ENCODE measurements around the gene TMEM150C.

The TMEM150C gene

DNA sequence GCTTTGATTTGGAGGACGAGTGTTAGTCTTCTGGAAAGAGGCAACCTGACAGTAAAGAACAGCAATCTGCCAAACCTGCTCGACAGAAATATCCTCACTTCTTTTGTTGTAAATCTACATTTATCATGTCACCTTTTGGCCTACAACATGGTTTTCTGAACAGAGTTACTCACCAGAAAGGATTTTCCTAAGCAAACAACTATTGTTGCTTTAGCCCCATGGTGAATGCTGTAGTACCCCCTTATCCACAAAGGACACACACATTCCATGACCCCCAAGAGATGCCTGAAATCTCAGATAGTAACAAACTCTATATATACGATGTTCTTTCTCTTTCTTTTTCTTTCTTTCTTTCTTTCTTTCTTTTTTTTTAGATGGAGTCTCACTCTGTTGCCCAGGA, 42.7 kb downstream of the TMEM150C start:
- in situ Hi-C loops (cut with MboI; ENCODE audit: low sequenced_read_pairs) = no loop called here

DNA sequence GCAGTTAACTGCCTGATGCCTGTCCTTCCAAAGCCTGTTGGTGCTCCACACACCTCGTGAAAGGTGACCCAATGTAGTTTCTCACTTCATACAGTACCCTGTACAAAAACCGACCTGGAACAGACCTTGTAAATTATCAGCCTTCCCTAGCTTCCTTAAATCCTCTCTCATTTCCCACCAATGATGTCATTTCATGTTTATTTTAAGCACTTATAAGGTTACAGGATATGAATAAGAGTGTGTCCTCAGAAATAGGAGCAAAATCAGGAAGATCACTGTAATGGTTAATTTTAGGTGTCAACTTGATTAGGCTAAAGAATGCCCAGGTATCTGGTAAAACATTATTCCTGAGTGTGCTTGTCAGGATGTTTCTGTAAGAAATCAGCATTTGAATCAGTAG, 44.7 kb downstream of the TMEM150C start:
- in situ Hi-C loops (cut with MboI; ENCODE audit: low sequenced_read_pairs) = no loop called here

DNA sequence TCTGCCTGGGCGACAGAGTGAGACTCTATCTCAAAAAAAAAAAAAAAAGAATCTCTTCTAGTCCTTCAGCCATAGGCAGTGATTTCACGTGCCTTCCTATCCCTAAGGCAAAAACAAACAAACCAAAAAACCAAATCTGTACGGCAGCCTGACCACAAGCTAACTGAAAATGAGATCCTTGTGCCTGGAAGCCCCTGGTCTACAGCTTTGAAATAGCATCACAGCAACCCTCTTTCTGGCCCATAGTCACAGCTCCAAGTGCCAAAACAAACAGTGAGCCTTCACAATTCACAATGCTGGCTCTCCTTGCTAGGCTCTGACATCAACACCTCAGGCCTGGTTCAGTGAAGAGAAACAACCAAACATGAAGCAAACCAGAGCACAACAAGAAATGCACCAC, 46.1 kb downstream of the TMEM150C start:
- in situ Hi-C loops (cut with MboI; ENCODE audit: low sequenced_read_pairs) = no loop called here

DNA sequence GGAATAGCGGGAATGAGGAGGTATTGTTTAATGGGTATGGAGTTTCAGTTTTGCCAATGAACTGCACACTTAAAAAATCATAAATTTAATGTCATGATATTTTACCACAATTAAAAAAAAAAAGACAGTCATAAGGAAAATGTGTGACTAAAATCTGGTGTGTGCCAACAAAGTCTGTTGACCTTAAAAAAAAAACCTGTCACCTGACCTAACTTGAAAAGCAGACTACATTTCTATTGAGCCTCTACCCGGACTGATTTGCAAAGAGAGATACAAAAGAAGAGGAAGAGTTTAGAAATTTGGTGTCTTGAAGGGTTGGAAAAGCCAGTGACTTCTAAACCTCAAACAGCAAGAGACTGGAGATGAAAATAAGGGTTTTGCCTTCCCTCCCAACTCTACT, 48.4 kb downstream of the TMEM150C start:
- in situ Hi-C loops (cut with MboI; ENCODE audit: low sequenced_read_pairs) = no loop called here

DNA sequence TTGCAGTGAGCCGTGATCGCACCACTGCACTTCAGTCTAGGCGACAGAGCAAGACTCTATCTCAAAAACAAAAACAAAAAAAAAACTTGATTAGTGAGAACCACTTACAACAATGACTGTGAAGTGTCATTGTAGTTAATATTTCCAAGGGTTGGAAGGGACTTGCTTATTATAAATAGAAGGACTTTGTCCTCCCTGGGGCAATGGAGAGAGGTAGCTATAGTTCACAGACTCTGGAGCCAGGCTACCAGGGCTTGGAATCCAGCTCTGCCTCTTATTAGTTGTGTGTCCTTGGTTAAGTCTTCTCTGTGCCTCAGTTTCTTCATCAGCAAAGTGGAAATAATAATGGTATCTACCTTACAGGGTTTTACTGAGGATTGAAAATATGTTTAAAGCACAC, 51.6 kb downstream of the TMEM150C start:
- in situ Hi-C loops (cut with MboI; ENCODE audit: low sequenced_read_pairs) = no loop called here

DNA sequence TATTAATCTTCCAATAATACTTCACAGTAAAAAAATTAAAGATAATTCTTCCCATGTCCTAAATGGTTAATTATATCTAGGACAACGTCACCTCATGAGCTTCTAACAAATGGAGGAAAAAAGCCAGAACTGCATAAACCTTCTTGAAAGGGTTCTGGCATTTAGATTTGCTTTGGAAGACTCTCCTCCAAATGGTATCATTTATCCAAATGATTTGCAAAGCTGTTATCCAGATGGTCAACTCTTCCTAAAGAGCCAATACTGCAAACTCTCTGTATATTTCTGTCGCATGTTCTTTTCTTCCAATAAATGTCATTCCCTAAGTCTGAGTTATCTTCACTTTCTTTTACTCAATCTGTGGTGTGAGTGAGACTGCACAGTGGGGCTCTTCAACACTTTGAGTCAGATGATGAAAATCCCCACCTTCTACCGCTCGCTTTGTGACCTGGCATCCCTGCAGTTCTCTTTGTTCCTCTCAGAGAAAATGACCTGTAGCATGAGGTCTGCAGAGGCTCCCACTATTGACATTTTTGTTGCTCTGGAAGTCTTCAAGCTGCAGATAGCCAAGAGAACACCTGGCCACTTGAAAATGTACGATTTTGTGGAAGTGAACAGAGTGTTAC, 52.9 kb downstream of the TMEM150C start:
- in situ Hi-C loops (cut with MboI; ENCODE audit: low sequenced_read_pairs) = no loop called here

DNA sequence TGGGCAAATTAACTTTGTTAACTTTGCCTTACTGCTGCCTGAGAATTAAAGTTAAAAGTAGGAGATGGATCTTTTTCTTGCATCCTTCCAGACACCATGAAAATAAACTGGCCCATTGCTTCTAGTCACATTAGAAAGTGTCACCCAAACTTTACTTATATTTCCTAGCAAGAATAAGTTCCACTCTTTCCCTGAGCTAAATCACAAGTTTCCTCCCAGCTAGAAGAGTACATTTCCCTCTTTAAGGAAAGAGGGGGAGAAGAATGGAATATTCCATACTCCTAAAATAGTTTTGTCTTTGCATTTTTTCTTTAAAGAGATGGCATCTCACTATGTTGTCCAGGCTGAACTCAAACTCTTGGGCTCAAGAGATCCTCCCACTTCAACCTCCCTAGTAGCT, 53.8 kb downstream of the TMEM150C start:
- in situ Hi-C loops (cut with MboI; ENCODE audit: low sequenced_read_pairs) = no loop called here

DNA sequence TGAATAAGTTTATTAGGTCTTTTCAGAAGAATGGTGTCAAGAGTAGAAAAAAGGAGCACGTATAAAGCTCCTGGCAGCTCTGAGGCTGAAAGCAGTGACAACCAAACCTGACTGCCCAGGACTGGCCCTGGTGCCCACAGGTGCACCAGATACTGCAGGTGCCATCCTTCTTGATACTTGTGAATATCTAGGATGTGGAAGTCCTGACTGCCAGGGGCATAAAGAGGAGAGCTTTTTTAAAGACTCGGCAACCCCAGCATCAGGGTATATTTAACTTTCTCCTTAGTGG, 60.7 kb downstream of the TMEM150C start:
- in situ Hi-C loops (cut with MboI; ENCODE audit: low sequenced_read_pairs) = no loop called here

DNA sequence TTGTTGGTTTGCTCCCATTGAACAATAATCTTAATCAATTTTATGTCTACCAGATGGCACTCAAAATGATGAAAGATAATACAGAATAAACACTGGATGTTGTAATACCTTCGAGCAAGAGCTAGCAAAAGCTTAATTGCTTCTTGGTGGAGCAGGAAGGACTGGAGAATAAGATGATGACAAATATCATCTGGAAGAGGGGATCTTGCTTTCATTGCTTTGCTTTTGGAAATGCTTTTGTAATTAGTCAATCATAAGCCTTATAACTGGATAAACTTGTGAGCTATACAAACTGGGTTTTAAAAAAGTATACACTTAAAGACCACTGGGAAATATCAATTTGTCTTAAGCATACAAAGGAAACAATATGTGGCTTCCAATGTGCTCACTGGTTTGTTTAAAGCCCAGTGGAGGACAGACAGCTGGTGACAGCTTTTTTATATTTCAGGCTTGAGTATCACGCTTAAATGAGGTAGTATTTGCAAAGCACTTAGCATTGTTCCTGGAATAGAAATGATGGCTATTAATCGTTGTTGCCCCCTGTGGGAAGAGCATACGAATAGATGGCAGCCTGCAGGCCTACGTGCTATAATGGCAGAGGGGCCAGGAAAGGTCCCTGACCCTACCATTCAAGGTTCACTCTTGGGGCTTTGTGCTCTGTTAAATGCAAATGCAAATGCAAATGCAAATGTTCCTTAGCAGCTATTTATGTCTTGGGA, 61.2 kb downstream of the TMEM150C start:
- in situ Hi-C loops (cut with MboI; ENCODE audit: low sequenced_read_pairs) = no loop called here

DNA sequence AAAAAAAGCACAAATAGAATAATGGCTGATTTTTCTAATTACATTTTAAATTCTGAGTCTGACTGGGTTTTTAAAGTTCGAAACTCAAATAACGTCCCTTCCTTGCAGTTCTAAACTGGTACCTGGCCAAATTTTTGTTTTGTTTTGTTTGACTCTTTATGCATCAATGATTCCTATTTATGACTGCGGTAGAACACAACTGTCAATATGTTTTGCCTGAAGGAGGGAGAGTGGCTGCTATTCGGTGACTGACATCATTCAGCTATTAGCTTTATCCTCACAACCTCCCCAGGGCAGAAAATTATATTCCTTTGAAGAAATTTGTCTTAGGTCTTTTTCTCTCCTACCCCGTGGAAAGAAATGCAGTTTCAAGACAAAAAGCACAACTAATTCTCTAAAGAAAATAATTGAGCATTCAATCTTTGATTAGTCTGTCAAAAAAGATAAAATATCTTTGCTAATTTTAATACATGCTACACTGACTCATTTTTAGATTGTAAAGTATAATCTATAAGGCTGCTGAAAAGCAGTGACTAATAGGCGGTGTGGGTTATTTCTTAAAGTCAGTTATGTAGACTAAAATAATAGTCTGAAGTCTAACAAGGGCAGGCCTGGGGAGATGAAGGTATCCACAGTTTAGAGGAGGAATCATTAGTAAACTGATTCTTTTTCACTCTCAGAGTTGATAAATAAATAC, 61.9 kb downstream of the TMEM150C start:
- in situ Hi-C loops (cut with MboI; ENCODE audit: low sequenced_read_pairs) = no loop called here

DNA sequence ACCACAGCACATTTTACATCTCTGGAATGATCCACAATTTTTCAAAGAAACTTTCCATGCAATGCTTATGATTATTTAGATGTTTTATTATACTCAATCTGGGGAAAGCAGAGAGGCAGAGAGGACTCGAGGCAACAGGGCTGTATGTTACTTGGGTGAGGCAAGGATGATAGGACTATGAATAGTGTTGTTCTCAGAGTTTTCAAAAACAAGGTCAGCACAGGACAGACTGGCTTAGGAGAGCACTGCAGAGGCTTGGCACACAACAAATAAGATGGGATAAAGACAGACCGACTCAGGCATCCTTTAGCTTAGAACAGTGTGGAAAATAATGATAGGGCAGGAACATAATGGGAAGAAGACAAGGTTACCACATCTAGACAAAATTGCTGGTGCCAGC, 65.4 kb downstream of the TMEM150C start:
- in situ Hi-C loops (cut with MboI; ENCODE audit: low sequenced_read_pairs) = no loop called here

DNA sequence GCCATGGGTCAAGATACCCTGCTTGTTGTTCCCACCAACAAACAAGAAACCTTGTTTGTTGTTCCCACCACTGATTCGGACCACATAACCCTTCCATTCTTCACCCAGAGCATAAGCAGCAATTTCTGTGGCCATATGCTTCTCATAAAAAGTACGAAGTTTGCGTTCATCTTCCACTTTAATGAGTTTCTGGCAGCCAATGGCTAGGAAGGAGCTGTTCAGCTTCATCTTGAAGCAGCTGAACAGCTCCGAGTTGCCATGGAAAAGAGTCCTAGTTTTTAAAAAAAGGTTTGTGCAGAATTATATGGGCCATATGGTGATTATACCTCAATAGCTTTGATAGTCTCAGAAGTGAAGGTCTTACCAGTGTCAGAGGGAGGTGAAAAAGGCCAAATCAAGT, 66.1 kb downstream of the TMEM150C start:
- in situ Hi-C loops (cut with MboI; ENCODE audit: low sequenced_read_pairs) = no loop called here

DNA sequence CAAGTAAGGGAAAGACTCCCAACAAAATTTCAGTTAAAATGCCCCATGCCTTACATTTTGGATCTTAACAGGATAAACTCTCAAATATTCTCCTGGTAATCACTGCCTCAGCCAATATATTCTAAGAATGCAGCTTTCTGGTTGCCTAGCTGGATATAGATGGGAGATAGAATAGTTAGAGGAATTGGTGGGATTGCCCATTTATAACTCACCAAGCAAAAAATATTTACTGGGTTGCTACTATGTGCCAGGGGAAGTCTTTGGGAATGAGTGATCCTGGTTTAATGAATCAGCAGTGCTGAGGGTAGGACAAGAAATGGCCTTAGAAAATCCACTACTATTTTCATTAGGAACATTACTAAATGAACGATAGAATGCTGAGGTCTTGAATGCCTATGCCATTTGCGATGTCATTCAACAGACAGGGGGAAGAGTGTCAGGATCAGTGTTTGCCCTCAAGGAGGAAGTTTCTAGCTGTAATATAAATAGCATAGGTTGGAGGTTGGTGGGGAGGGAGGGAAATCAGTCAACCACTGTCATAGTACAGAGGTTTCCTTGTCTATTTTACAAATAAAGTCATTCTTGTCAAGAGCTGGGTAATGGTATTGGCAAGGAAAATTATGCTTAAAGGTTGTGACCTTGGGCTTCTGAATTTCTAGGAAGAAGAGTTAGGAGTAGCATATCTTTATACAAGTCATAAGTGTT, 67.9 kb downstream of the TMEM150C start:
- in situ Hi-C loops (cut with MboI; ENCODE audit: low sequenced_read_pairs) = no loop called here

DNA sequence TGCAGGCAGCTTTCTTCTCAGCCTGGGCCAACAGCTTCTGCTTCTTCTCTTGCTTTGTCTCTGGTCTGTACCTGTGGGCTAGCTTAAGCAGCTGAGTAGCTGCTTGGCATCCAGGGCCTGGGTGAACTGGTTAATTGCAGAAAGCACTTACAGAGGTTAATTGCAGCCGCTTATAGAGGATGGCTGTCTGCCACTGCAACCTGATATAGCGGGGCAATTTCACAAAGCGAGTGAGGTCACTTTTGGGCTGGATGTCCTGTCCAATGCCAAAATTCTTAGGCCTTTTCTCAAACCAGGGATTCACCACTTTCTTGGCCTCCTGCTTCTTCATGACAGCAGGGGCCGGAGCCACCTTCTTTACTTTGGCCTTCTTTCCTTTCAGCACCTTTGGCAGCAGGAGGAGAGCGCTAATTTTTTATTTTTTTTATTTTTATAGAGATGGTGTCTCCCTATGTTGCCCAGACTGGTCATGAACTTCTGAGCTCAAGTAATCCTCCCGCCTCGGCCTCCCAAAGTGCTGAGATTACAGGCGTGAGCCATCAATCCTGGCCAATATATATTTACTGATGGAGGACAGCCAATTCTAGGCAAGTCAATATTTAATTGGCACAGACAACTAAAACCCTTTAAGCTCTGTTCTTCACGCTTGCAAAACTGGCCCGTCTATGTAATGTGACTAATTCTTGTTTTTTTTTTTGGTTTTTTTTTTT, 70.4 kb downstream of the TMEM150C start:
- in situ Hi-C loops (cut with MboI; ENCODE audit: low sequenced_read_pairs) = no loop called here

DNA sequence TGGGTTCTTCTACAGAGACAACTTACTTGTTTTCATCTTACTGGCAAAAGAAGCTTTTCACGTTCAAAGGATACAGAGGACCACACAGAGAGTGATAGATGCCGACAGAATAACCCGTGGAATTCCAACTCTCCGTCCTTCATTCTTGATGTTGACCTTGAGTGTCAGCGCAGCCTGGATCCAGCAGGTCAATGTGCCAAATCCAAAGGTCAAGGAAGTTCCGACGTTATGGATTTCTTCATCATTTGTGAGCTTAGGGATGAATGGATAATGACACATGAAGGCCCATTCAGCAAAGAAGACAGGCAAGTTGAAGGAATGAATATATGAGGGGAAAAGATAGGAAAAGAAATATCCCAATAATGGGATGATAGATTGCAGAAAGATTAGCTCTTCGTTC, 71.8 kb downstream of the TMEM150C start:
- in situ Hi-C loops (cut with MboI; ENCODE audit: low sequenced_read_pairs) = no loop called here

DNA sequence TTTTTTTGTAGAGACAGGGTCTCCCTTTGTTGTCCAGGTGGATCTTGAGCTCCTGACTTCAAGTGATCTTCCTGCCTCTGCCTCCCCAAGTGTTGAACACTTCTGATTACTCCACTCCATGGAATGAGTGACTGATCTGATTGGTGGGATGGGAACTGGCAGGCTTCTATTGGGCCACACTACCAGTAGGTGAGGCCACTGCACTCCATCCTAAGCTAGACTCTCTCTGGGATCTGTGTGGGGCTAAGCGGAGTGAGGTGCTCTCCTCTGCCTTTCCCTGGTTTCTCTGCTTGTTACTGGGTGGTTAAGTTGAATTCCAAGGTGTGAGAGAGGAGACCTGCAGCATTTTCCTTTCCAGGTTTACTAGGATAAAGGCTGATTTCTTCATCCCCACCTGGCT, 72.7 kb downstream of the TMEM150C start:
- in situ Hi-C loops (cut with MboI; ENCODE audit: low sequenced_read_pairs) = no loop called here

DNA sequence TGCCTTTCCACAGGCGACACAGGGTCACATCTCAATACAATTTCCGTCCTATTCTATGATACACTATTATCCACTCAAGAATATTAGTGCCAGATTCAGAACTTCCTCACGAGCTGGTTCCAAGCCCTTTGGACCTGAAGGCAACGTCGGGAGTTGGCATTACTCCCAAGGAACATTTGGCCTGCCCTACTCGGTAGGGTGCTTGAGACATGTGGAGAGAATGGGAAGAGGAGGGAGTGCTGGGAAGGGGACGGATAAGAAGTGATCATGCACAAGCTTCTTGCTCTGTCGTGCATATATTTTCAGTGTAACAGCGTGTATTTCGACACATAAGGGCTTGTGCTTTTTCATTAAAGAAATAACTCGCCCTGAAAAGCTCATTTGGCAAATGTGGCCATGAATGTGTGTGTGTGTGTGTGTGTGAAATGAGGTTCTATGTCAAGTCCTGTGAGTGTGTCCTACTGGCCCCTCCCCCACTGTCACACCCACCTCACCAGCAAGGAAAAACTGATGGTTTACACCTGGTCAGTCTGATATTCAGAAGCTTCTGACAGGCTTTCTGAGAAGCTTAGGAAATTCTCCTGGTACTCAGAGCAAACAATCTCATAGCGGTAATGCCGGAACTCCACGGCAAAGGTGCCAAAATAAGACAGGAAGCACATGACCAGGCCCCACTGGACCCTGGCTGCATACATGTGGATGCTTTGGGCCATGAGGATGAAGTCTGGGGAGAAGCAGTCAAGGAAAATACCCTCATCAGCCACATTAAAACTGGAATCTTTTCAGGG, 76.6 kb downstream of the TMEM150C start:
- in situ Hi-C loops (cut with MboI; ENCODE audit: low sequenced_read_pairs) = no loop called here

DNA sequence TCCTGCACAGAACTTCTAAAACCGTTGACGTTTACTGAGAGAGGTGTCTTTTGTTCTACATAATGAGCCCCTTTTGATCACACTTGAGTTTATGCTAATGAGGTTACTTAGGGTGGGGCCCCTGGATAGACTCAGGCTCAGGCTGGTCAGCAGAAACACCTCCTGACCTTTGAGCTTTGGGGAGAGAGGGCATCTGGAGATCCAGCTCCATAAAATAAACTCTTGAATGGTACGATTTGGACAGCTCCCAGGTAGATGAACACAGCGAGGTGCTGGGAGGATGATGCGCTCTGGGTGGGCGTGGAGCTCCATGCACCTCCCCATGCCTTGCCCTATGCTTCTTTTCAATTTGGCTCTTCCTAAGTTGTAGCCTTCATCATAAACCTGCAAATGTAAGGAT, 79.4 kb downstream of the TMEM150C start:
- in situ Hi-C loops (cut with MboI; ENCODE audit: low sequenced_read_pairs) = no loop called here

DNA sequence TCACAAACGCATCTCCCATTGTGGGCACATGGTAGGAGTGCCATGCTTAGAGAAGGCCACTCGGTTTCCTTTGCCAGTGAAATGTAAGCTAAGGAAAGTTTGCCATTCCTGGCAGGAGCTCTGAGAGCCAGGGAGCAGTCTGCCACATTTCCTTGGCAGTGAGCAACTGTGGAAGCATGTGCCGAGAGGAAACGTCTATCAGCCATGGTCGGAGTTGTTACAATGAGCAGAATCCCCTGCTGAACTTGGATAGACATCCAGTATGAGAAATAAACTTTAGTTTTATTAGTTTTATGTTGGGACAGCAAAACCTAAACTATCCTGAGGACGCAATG, 80.3 kb downstream of the TMEM150C start:
- in situ Hi-C loops (cut with MboI; ENCODE audit: low sequenced_read_pairs) = no loop called here

DNA sequence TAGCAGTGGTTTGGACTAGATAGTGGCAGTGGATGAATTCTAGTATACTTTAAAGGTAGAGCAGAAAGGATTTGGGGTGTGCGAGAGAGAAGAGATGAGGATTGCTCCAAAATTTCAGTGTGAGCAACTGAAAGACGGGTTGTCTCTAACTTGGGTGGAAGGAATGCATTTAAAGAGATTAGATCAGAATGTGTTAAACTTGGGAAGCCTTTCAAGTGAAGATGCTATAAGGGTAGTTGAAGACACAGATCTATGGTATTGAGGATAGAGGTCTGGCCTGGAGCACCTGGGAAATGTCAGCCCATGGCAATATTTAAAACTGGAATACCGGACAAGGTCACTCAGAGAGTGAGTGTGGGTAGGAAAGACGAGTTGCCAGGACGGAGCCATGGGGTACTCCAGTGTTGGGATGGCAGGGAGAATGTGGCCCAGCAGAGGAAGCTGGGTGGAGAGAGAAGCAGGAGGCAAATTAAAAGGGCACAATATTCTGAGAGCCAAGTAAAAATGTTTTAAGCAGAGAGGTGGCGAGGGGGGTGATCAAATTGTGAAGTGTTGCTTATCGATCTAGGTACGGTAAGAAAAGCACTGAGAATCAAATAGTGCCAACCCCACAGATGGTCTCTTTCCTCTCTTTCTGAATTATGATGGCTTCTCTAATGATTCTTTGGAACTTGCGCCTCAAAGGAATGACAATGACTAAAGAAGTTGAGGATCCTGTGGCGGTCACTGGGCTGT, 80.8 kb downstream of the TMEM150C start:
- in situ Hi-C loops (cut with MboI; ENCODE audit: low sequenced_read_pairs) = no loop called here

Measured in HL-60/S4 treated with retinoic acid at 250 ng/mL for 4 days and 3 days (cell line).